SU-DHL-6 (cell line): Measurements from ENCODE around the gene TACC3.

Experiments
- H2AFZ ChIP-seq: fragments of 200-600 bp; sonication (generic); 2 replicates; pipeline ENCODE4 v1.6.1; 2014; ENCODE audit warnings: low read depth, mild to moderate bottlenecking, moderate library complexity, mixed read lengths, antibody characterized with exemption, low read length; ENCODE audit not compliant: severe bottlenecking
- H3F3A ChIP-seq: fragments of 200-600 bp; shearing (Covaris generic); 2 replicates; pipeline ENCODE4 v1.6.0; 2016; ENCODE audit warnings: antibody characterized with exemption, mild to moderate bottlenecking; ENCODE audit not compliant: insufficient read depth
- H3K27ac ChIP-seq: fragments of 200-600 bp; sonication (generic); 2 replicates; pipeline ENCODE4 v1.5.1; 2016; ENCODE audit warnings: low read depth, mild to moderate bottlenecking, low read length, moderate library complexity, mixed read lengths
- H3K27me3 ChIP-seq: fragments of 200-600 bp; sonication (generic), shearing (Covaris generic); 2 replicates; pipeline ENCODE4 v1.6.0; 2014; ENCODE audit warnings: mild to moderate bottlenecking, low read length
- H3K36me3 ChIP-seq: fragments of 200-600 bp; sonication (generic); 2 replicates; pipeline ENCODE4 v1.6.1; 2014; ENCODE audit warnings: mild to moderate bottlenecking, low read length, mixed read lengths
- H3K4me2 ChIP-seq: fragments of 300-600, 200-600 bp; shearing (Covaris generic), sonication (generic); 2 replicates; pipeline ENCODE4 v1.6.0; 2014; ENCODE audit warnings: low read length, low read depth, mild to moderate bottlenecking; ENCODE audit not compliant: poor library complexity, severe bottlenecking
- H3K4me3 ChIP-seq: fragments of 200-600 bp; sonication (generic); 2 replicates; pipeline ENCODE4 v1.5.1; 2014; ENCODE audit warnings: antibody characterized with exemption, low read length, mild to moderate bottlenecking, mixed read lengths; ENCODE audit not compliant: insufficient read depth, poor library complexity, severe bottlenecking
- H3K79me2 ChIP-seq: fragments of 200-600 bp; sonication (generic); 2 replicates; pipeline ENCODE4 v1.6.1; 2014; ENCODE audit warnings: mild to moderate bottlenecking, low read length, moderate library complexity; ENCODE audit not compliant: insufficient read depth
- H3K9ac ChIP-seq: fragments of 200-600 bp; sonication (generic); 2 replicates; pipeline ENCODE4 v1.7.0; 2014; ENCODE audit warnings: mild to moderate bottlenecking, low read length
- H3K9me2 ChIP-seq: fragments of 200-600 bp; sonication (generic); replicated peaks from 2 replicates; pipeline ENCODE4 v1.6.1; 2014; ENCODE audit warnings: low read length; ENCODE audit not compliant: insufficient read depth
- H3K9me3 ChIP-seq: fragments of 200-600 bp; sonication (generic); 2 replicates; pipeline ENCODE4 v1.6.1; 2014; ENCODE audit warnings: low read length, mixed read lengths; ENCODE audit not compliant: insufficient read depth
- H4K20me1 ChIP-seq: fragments of 200-600 bp; sonication (generic); 2 replicates; pipeline ENCODE4 v1.6.1; 2014; ENCODE audit warnings: low read depth, mild to moderate bottlenecking, antibody characterized with exemption, low read length, moderate library complexity, mixed read lengths
- CTCF ChIP-seq: fragments of 200-600 bp; sonication (generic); IDR thresholded peaks from one replicate; pipeline ENCODE4 v1.5.1; 2017; ENCODE audit warnings: antibody characterized with exemption, mild to moderate bottlenecking, low read length, moderate library complexity; ENCODE audit not compliant: insufficient read depth, poor library complexity, severe bottlenecking
- EZH2phosphoT487 ChIP-seq: fragments of 200-600 bp; sonication (generic), shearing (Covaris generic); conservative IDR thresholded peaks from 2 replicates; pipeline ENCODE4 v1.6.1; 2018; ENCODE audit warnings: mild to moderate bottlenecking, antibody characterized with exemption, low read length, moderate library complexity, mixed read lengths

Gene TACC3

GRCh38 chr4:1711055-1711570, 10.2 kb upstream of the TACC3 start:
- Histone ChIP-seq H3K27ac (peak overlapping the region; percentile 90), H3K27me3 (no peaks in the 10 kb centered on the region), H3K79me2 (peaks cover 85% of the 10 kb centered on the region), H2AFZ (no peak overlapping the region), H3K9me2 (no peaks in the 10 kb centered on the region), H3K4me3 (peak overlapping the region; percentile 79), H4K20me1 (peaks cover 21% of the 10 kb centered on the region), H3K9me3 (no peaks in the 10 kb centered on the region), H3K9ac (peak overlapping the region; percentile 92), H3F3A (peaks cover 33% of the 10 kb centered on the region), H3K4me2 (peak overlapping the region; percentile 71), H3K36me3 (peaks cover 10% of the 10 kb centered on the region; the same call in 1 of the 2 replicates)
- no peak for TF ChIP-seq CTCF
- TF ChIP-seq EZH2phosphoT487, result no peak

- H3K9ac ChIP-seq, result peak overlapping the region; percentile 92
- H3K27me3 ChIP-seq, result no peaks in the 10 kb centered on the region
- peak overlapping the region; percentile 79 for H3K4me3 ChIP-seq
- H3F3A ChIP-seq, result peaks cover 35% of the 10 kb centered on the region
- peaks cover 18% of the 10 kb centered on the region for H4K20me1 ChIP-seq
- H3K9me3 ChIP-seq, result no peaks in the 10 kb centered on the region
- H3K36me3 ChIP-seq, result peaks cover 10% of the 10 kb centered on the region; the same call in 1 of the 2 replicates
- no peak overlapping the region for H2AFZ ChIP-seq
- H3K79me2 ChIP-seq, result peaks cover 85% of the 10 kb centered on the region
- H3K4me2 ChIP-seq, result peak overlapping the region; percentile 71
- H3K27ac ChIP-seq, result peak overlapping the region; percentile 90
- no peak for TF ChIP-seq EZH2phosphoT487
- TF ChIP-seq CTCF, result no peak
- no peaks in the 10 kb centered on the region for H3K9me2 ChIP-seq
Measured at GRCh38 chr4:1711571-1712215, 9.6 kb upstream of the TACC3 start.

GRCh38 chr4:1712216-1713002, 8.9 kb upstream of the TACC3 start, which contains the start of gene SLBP:
Gene SLBP (minus strand): TSS chr4:1712319. CDS start chr4:1712188, 131 bp downstream.
- peak within 1 kb of the TSS; percentile 96 for H3K4me2 ChIP-seq
- H3K36me3 ChIP-seq, result peaks cover 10% of the 10 kb centered on the region; the same call in 1 of the 2 replicates
- H4K20me1 ChIP-seq, result peaks cover 18% of the 10 kb centered on the region
- H3K79me2 ChIP-seq, result peaks cover 83% of the 10 kb centered on the region
- no peaks in the 10 kb centered on the region for H3K27me3 ChIP-seq
- H3K9me3 ChIP-seq, result no peaks in the 10 kb centered on the region
- H3K9me2 ChIP-seq, result no peaks in the 10 kb centered on the region
- H3K27ac ChIP-seq, result peak within 1 kb of the TSS; percentile 90
- peak within 1 kb of the TSS; percentile 79 for H3K4me3 ChIP-seq
- peak within 1 kb of the TSS; percentile 92 for H3K9ac ChIP-seq
- peak within 1 kb of the TSS; percentile 55 for H2AFZ ChIP-seq
- H3F3A ChIP-seq, result peaks cover 37% of the 10 kb centered on the region
- TF ChIP-seq EZH2phosphoT487 (no peak), CTCF (no peak)
